RWPE1 (cell line): ENCODE results near the gene SPINT2.

Experiments used
- CTCF ChIA-PET: fragments of 350-600 bp; sonication (Branson Sonifier 250); formaldehyde crosslinking; extraction: SDS; loops from one replicate; lab custom pipeline; 2021; lab: Yijun Ruan, JAX
- POLR2A ChIA-PET: fragments of 400-600 bp; formaldehyde crosslinking; extraction: SDS; loops from one replicate; lab custom pipeline; 2020; ENCODE audit warnings: antibody characterized with exemption; ENCODE audit not compliant: low non-redundant PET; lab: Yijun Ruan, JAX
- DNase-seq: peaks from one replicate; pipeline ENCODE4 v3.0.0; 2012; ENCODE audit warnings: low spot score
- H3K27ac ChIP-seq: fragments of 450-650 bp; 2 replicates; pipeline ENCODE4 v1.5.1; 2017
- CTCF ChIP-seq: fragments of 450-650 bp; conservative IDR thresholded peaks from 2 replicates; pipeline ENCODE4 v1.5.1; 2017; ENCODE audit warnings: low read depth, mild to moderate bottlenecking

SPINT2 gene

GRCh38 chr19:38306236-38306635, 41.9 kb downstream of the SPINT2 start:
- ChIA-PET CTCF (interaction anchor here (0.7 kb wide), 1 partner anchor 13 kb away, joined by 3 read pairs; the partner anchor contains the start of gene KCNK6), POLR2A (no interaction called here)
- peak overlapping the region; percentile 99 for H3K27ac ChIP-seq
- no peak for DNase-seq
- no peak for TF ChIP-seq CTCF

- peak overlapping the region; percentile 99 for H3K27ac ChIP-seq
- no peak for DNase-seq
- TF ChIP-seq CTCF = no peak
- POLR2A ChIA-PET = interaction anchor here (0.6 kb wide), 1 partner anchor 14 kb away, joined by 3 read pairs; no protein-coding TSS in a partner anchor
- CTCF ChIA-PET = interaction anchor here (0.7 to 1.6 kb wide), 2 partner anchors 12 to 63 kb away, joined by 3 to 4 read pairs; partner anchors contain the start of gene KCNK6
Measured at GRCh38 chr19:38307076-38307475, 42.7 kb downstream of the SPINT2 start.

GRCh38 chr19:38307597-38307996, 43.2 kb downstream of the SPINT2 start:
- CTCF ChIA-PET = interaction anchor here (0.5 to 1.6 kb wide), 2 partner anchors 63 to 655 kb away, joined by 4 to 7 read pairs; no protein-coding TSS in a partner anchor
- POLR2A ChIA-PET = interaction anchor here (0.6 kb wide), 1 partner anchor 13 kb away, joined by 3 read pairs; no protein-coding TSS in a partner anchor
- TF ChIP-seq CTCF = no peak

GRCh38 chr19:38308006-38308766, 43.8 kb downstream of the SPINT2 start:
- ChIA-PET CTCF (interaction anchor here (0.5 to 1.6 kb wide), 2 partner anchors 64 to 654 kb away, joined by 4 to 7 read pairs; no protein-coding TSS in a partner anchor), POLR2A (no interaction called here)
- peak overlapping the region; percentile 99 for H3K27ac ChIP-seq
- no peak for TF ChIP-seq CTCF
- DNase-seq = no peak

More at GRCh38 chr19:38307597-38307996, 43.2 kb downstream of the SPINT2 start:
- peak overlapping the region; percentile 99 for H3K27ac ChIP-seq
- DNase-seq = no peak

GRCh38 chr19:38308926-38309614, 44.7 kb downstream of the SPINT2 start:
- ChIA-PET CTCF (interaction anchor here (0.5 to 1.6 kb wide), 3 partner anchors 26 to 113 kb away, joined by 3 to 9 read pairs (median 4); no protein-coding TSS in a partner anchor), POLR2A (interaction anchor here (0.6 kb wide), 1 partner anchor 43 kb away, joined by 3 read pairs; no protein-coding TSS in a partner anchor)
- peak overlapping the region; percentile 99 for H3K27ac ChIP-seq
- DNase-seq = no peak
- no peak for TF ChIP-seq CTCF
